ENCODE measurements around the gene PCDHGB5.

DNA sequence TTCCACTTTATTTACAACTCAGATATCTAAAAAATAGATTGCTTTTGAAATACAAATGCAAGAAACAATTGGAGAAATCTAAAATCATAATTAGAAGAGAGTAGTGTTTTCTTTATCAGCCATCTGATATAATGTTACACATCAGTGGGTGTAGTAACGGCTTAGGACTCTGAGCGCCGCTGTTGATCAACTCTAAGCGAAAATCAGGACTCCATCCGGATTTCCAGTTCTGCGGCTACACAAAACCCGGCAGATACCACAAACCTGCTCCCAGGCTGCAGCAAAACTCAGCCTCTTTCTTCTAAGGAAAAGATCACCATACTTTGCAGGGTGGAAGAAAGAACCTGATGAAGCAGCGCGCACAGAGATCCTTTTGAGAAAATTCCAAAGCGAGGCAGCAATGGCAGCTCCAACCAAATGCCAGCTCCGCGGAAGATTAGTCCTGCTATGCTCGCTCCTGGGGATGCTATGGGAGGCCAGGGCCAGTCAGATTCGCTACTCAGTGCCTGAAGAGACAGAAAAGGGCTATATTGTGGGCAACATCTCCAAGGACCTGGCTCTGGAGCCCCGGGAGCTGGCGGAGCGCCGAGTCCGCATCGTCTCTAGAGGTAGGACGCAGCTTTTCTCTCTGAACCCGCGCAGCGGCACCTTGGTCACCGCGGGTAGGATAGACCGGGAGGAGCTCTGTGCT, 5.0 kb downstream of the PCDHGB5 start, which contains the start of gene PCDHGA9:
- TF ChIP-seq EZH2 (IDR thresholded peaks at IDR 0.05), result no peak
- no peak for TF ChIP-seq POLR2AphosphoS5 (IDR thresholded peaks at IDR 0.05; ENCODE audit: borderline replicate concordance, low read depth, low read length)
